Fibroblast of skin of back (primary cell): ENCODE data around the gene RTP5. TPM values are rescaled to one million over a fixed set of nuclear protein-coding genes. Genes with fewer than 3 reads are reported as not detected.
"Not testable (repeated sequence)": the region's sequence is repeated elsewhere in the genome, so short reads cannot be mapped to it uniquely, and the experiment has no call there.

Experiments
- DNase-seq: peaks from one replicate; pipeline ENCODE4 v3.0.0-alpha.2; 2013
- polyA plus RNA-seq, 2 experiments: library from polyadenylated mRNA; unstranded; fragments of 120-200 nt; gene quantifications; one replicate each; pipeline ENCODE4 v1.2.1, GENCODE V29; 2013; ENCODE audit not compliant: insufficient read length in 2 of 2

The RTP5 gene
- not detected for polyA plus RNA-seq (2013, experiment 1 of 2; ENCODE audit: insufficient read length)
- not detected for polyA plus RNA-seq (2013, experiment 2 of 2; ENCODE audit: insufficient read length)

- no peak for DNase-seq
These were observed at the start of gene RTP5 for GRCh38 chr2:241869087-241869961. Gene RTP5 (plus strand): TSS chr2:241869729. CDS start chr2:241869757, 28 bp downstream.

GRCh38 chr2:241819947-241820624 is 49.4 kb upstream of the RTP5 start:
- DNase-seq: not testable (repeated sequence)

- no peak for DNase-seq
These were observed 48.7 kb upstream of the RTP5 start for GRCh38 chr2:241820625-241821384.

DNA sequence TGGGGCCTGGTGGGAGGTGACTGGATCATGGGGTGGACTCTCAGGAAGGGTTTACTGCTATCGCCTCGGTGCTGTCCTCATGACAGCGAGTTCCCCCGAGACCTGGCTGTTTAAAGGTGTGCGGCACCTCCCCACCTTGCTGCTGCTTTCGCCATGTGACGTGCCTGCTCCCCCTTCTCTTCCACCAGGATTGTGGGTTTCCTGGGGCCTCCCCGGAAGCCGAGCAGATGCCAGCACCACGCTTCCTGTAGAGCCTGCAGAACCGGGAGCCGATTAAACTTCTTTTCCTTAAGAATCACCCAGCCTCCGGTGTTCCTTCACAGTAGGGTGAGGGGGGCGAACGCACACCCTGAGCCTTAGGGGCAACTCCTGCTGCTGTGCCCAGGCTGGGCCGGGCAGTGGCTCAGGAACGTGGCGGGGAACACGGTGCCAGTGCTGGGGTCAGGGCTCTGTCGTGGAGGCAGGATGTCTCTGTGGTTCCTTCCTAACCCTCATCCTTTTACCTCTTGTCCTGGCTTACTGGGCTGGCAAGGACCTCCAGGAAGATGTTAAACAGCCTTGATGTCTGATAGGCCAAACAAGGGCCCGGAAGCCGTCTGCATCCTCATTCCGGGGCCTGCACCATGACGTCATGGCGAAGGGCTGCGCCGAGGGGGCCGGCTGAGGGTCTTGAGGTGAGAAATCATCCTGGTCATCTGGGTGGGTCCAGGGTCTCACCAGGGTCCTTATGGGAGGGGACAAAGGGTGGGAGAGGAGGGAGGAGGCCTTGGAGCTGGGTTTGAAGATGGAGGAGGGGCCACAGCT is 47.9 kb upstream of the RTP5 start:
- DNase-seq: no peak

- DNase-seq: no peak
These were observed 47.3 kb upstream of the RTP5 start for GRCh38 chr2:241822264-241822623.

DNA sequence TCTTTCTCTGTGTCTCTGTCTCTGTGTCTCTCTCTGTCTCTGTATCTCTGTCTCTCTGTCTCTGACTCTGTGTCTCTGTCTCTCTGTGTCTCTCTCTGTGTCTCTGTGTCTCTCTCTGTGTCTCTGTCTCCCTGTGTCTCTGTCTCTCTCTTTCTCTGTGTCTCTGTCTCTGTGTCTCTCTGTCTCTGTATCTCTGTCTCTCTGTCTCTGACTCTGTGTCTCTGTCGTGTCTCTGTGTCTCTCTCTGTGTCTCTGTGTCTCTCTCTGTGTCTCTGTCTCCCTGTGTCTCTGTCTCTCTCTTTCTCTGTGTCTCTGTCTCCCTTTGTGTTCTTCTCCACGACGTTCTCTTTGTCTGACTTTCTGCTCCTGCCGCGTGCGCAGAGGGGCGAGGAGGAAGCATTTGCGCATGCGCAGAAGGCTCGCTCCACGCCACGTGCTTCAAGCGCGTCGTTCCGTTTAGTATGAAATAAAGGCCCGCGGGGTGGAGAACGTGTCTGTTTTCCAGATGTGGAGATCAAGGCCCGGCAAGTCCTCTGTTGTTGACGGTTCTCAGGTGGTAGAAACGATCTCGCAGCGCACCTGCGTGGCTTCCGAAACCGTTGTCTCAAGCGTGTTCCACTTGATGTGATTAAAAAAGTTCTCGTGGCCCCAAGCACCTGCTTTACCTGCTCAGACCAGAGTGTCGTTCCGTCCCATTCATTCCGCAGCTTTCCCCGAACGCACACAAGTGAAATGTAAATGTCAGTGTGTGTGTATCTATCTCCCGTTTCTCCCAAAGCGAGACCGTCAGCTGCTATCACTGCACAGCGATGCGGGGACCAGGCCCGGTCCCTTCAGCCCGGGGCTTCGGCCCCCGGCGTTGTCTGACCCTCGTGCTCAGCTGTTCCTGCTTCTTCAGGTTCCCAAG is 45.7 kb upstream of the RTP5 start:
- DNase-seq: not testable (repeated sequence)

DNA sequence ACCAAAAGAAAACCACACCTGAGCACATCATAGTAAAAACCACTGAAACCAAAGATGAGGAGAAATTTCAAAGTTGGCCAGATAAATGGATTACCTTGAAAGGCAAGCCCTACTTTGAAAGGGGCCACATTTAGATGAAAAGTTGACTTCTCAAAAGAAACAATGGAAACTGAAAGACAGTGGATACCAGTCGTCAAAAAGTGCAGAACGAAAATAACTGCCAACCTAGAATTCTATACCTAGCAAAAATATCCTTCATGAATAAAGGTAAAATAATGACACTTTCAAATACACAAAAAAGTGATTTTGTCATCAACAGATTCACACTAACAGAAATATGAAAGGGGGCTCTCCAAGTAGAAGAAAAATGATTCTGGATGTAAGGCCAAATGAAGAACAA is 42.1 kb upstream of the RTP5 start:
- DNase-seq: no peak

DNA sequence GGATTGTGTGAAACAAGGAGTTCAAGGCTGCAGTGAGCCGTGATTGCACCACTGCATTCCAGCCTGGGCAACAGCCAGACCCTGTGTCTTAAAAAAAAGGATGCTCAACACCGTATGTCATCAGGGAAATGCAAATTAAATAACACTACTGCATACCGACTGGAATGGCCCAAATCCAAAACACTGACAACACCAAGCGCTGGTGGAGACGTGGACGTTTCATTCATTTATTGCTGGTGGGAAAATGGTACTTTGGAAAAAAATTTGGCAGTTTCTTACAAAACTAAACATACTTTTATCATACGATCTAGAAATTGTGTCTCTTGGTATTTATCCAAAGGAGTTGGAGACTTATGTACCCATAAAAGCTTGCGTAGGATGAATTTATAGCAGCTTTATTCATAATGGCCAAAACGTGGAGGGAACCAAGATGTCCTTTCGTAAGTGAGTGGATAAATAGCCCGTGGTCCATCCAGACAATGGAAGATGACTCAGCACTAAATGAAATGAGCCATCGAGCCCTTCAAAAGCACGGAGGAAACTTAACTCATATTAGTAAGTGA is 36.3 kb upstream of the RTP5 start:
- peak; percentile 29 for DNase-seq

DNA sequence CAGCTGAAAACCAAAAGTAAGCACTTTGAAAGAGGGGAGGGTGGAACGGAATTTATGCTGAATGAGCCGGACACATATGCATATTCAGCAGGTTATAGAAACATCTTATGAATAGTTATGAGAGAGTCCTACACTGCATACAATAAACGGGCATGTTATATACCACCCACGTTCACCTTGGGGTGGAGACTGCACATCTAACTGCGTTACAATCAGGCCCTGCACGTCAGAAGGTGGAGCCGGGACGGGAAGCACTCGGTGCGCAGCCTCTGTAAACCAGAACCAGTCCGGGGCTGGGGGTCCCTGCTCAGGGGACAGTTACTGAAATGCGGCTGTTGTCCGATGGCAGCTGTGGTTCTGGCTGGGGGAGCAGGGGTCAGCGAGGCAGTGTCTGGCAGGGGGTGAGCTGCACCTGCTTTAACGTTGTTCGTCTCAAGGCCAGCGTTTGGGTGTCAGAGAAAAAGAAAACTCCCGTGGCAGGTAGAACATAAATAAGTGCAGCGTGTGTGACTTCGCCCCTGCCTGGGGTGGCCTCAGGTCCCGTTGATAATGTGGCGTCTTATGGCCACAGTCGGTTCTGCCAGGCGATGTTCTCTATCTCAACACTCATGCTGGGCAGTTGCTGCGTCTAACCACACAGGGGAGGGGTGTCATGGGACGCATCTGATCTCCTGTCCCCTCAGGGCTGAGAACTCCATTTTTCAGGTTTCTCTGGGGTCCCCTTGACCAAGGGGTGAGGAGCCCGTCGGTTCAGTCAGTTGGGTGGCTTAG is 35.6 kb upstream of the RTP5 start:
- DNase-seq: not testable (repeated sequence)

GRCh38 chr2:241834527-241835210 is 34.9 kb upstream of the RTP5 start:
- no peak for DNase-seq

DNA sequence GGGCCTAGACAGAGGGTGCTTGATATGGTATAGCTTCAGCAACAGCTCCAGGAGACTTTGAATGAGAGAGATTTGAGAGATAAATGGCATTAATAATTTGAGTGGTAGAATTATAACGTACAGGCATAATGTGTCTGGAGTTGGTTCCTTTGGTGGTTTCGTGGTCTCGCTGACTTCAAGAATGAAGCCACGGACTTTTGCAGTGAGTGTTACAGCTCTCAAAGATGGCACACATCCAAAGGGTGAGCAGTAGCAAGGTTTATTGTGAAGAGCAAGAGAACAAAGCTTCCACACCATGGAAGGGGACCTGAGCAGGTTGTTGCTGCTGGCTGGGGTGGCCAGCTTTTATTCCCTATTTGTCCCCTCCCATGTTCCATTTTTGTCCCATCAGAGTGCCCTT is 33.9 kb upstream of the RTP5 start:
- no peak for DNase-seq

GRCh38 chr2:241836292-241836691 is 33.2 kb upstream of the RTP5 start:
- no peak for DNase-seq

GRCh38 chr2:241837197-241837965 is 32.1 kb upstream of the RTP5 start:
- DNase-seq: no peak

DNA sequence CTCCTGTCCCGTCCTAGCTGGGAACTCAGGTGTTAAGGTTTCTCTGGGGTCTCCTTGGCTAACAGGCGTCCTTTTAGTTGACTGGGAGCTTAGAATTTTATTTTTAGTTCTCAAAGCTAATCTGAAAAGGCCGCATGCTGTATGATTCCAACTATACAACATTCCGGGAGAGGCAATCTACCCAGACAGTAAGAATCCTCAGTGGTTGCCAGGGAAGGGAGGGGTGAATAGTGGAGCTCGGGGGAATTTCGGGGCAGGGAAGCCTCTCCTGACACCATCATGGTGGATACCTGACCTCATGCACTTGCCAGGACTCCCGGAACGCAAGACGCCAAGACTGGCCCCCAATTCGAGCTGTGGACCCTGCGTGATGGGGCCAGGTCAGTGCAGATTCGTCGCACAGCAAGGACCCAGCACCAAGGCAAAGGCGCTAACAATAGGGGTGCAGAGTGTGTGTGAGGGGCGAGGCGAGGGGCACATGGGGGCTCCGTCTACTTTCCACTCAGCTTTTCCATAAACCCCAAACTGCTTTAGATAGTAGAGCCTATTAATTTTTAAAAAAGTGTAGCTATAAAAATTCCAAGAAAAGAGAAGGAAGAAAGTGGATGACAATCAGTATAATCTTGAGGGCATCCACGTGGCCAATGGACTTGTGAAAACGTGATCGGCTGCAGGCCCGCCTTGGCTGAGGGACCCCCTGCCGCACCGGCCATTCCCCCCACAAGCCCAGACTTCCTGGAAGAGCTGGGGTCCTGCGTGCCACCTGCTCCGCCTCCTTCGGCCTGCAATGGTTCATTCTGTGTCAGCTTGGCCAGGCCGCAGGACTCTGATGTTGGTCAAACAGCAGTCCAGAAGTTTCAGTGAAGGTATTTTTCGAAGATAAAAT is 28.1 kb upstream of the RTP5 start:
- no peak for DNase-seq

GRCh38 chr2:241842067-241842415 is 27.5 kb upstream of the RTP5 start:
- DNase-seq: no peak

- DNase-seq: no peak
These were observed 26.8 kb upstream of the RTP5 start for GRCh38 chr2:241842620-241843211.
